GM12891 (cell line): ENCODE data around the gene TK2.
"Not testable (repeated sequence)": the region's sequence is repeated elsewhere in the genome, so short reads cannot be mapped to it uniquely, and the experiment has no call there.

Experiments
- PAX5 ChIP-seq: IDR thresholded peaks from 2 replicates; pipeline ENCODE4 v1.6.1; 2011; ENCODE audit warnings: low read length, moderate library complexity, mild to moderate bottlenecking; ENCODE audit not compliant: insufficient read depth, severe bottlenecking
- POLR2A ChIP-seq: IDR thresholded peaks from 2 replicates; pipeline ENCODE4 v1.6.1; 2011; ENCODE audit warnings: low read depth, low read length, control low read depth
- POLR2AphosphoS5 ChIP-seq: IDR thresholded peaks from 2 replicates; pipeline ENCODE4 v1.6.1; 2011; ENCODE audit warnings: low read depth, low read length, control low read depth
- TAF1 ChIP-seq: IDR thresholded peaks from 2 replicates; pipeline ENCODE4 v1.6.1; 2011; ENCODE audit warnings: low read depth, low read length, control low read depth

GRCh38 chr16:66466636-66467035 is 83.3 kb downstream of the TK2 start:
- not testable (repeated sequence) for TF ChIP-seq POLR2AphosphoS5, TAF1, POLR2A, PAX5
